GM10248 (cell line): ENCODE results near the gene GALNTL6.
A peak's percentile ranks its signal among the peaks of the same experiment; 100 is the strongest.

Experiments
- CTCF ChIA-PET: fragments of 300-600 bp; sonication (Branson Sonifier 250); formaldehyde crosslinking; extraction: SDS; loops from one replicate; lab custom pipeline; 2021; ENCODE audit warnings: antibody characterized with exemption; lab: Yijun Ruan, JAX
- POLR2A ChIA-PET: fragments of 350-650 bp; sonication (Branson Sonifier 250); formaldehyde crosslinking; extraction: SDS; loops from one replicate; lab custom pipeline; 2020; ENCODE audit warnings: antibody characterized with exemption; lab: Yijun Ruan, JAX
- DNase-seq: peaks from one replicate; pipeline ENCODE4 v3.0.0; 2012; ENCODE audit errors: extremely low spot score
- TF ChIP-seq, protein P1 (sequence below): IDR thresholded peaks from 2 replicates; pipeline ENCODE4 v1.5.1; 2012; ENCODE audit warnings: mild to moderate bottlenecking, low read depth; ENCODE audit errors: extremely low read depth, missing control alignments, control extremely low read depth

GALNTL6 gene

DNA sequence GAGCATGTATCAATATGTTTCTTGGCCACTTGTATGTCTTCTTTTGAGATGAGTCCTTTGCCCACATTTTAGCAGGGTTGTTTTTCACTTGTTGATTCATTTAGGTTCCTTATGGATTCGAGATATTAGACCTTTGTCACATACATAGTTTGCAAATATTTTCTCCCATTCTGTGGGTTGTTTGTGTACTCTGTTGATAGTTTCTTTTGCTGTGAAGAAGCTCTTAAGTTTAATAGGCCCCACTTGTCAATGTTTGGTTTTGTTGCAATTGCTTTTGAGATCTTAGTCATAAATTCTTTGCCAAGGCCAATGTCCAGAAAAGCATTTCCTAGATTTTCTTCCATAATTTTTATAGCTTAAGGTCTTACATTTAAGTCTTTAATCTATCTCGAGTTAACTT lies 1074.8 kb downstream of the GALNTL6 start:
- ChIA-PET CTCF (interaction anchor here (0.8 kb wide), 1 partner anchor 10 kb away, joined by 3 read pairs; no protein-coding TSS in a partner anchor), POLR2A (no interaction called here)
- TF ChIP-seq, protein P1, sequence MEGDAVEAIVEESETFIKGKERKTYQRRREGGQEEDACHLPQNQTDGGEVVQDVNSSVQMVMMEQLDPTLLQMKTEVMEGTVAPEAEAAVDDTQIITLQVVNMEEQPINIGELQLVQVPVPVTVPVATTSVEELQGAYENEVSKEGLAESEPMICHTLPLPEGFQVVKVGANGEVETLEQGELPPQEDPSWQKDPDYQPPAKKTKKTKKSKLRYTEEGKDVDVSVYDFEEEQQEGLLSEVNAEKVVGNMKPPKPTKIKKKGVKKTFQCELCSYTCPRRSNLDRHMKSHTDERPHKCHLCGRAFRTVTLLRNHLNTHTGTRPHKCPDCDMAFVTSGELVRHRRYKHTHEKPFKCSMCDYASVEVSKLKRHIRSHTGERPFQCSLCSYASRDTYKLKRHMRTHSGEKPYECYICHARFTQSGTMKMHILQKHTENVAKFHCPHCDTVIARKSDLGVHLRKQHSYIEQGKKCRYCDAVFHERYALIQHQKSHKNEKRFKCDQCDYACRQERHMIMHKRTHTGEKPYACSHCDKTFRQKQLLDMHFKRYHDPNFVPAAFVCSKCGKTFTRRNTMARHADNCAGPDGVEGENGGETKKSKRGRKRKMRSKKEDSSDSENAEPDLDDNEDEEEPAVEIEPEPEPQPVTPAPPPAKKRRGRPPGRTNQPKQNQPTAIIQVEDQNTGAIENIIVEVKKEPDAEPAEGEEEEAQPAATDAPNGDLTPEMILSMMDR = no peak
- DNase-seq = no peak

DNA sequence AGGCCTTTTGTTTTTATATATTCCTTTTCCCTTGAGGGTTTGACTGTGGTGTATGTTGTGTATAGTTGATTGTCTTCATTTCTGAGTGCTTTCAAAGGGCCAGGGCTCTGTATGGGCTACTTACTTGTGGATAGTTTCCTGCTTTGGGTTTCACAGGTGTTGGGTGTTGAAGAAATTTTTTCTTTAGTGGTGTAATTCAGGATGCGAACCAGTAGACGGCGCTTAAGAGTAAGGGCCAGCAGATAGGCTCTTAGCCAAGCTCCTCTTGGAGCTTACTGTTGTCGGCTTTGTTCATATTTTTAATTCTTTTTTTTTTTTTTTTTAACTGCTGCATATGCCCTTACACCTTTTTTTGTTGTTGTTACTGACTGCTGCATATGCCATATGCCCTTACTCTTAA lies 1079.1 kb downstream of the GALNTL6 start:
- no peak for DNase-seq
- CTCF ChIA-PET = interaction anchor here (0.7 to 2.5 kb wide), 9 partner anchors 10 to 365 kb away, joined by 3 to 7 read pairs (median 3); no protein-coding TSS in a partner anchor
- POLR2A ChIA-PET = no interaction called here
- TF ChIP-seq, protein P1 = peak; percentile 32

DNA sequence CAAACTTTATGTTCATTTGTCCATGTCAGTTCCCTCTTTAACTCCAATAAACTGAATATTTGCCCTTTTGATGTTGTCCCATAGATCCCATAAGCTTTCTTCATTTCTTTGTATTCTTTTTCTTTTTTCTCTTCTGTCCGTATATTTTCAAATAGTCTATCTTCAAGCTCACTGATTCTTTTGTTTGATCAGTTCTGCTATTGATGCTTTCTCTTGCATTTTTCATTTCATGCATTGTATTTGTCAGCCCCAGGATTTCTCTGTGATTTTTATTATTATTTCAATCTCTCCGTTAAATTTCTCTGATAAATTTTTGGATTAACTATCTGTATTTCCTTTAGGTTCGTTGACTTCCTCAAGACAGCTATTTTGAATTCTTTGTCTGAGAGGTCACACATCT lies 1082.5 kb downstream of the GALNTL6 start:
- TF ChIP-seq, protein P1 = no peak
- no peak for DNase-seq
- ChIA-PET CTCF (interaction anchor here (1.6 kb wide), 1 partner anchor 12 kb away, joined by 3 read pairs; no protein-coding TSS in a partner anchor), POLR2A (no interaction called here)

DNA sequence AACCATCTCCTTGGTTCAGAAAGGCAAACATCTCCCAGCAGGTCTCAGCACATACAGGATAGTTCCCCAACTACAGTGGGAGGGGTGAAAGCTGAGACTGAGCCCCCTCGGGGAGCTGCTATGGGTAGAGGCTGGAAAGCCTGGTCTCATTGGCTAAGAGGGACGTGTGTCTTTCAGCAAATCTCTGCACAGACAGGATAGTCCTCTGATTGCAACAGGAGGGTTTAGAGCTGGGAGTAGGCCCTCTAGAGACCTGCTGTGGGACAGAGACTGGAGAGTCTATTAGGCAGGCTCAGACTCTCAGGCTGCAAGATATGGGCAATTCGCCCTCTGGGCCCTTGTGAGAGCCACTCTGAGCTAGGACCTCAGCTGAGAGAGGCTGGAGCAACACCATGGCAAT lies 1083.8 kb downstream of the GALNTL6 start:
- CTCF ChIA-PET = interaction anchor here (0.9 to 1.4 kb wide), 2 partner anchors 9 to 12 kb away, joined by 3 to 5 read pairs; no protein-coding TSS in a partner anchor
- POLR2A ChIA-PET = no interaction called here
- no peak for DNase-seq
- TF ChIP-seq, protein P1 = no peak

DNA sequence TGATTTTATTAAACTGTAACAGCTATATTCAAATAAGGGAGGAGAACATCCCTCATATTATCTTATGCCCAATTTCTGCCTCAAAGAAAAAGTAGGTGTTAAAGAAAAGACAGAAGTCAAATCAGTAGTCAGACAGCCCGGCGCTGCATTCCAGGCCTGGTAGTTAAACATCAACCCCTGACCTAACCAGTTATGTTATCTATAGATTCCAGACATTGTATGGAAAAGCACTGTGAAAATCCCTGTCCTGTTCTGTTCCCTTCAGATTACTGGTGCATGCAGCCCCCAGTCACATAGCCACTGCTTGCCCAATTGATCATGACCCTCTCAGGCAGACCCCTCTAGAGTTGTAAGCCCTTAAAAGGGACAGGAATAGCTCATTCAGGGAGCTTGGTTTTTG lies 1085.5 kb downstream of the GALNTL6 start:
- no peak for DNase-seq
- POLR2A ChIA-PET = no interaction called here
- TF ChIP-seq, protein P1 = no peak
- CTCF ChIA-PET = no interaction called here

DNA sequence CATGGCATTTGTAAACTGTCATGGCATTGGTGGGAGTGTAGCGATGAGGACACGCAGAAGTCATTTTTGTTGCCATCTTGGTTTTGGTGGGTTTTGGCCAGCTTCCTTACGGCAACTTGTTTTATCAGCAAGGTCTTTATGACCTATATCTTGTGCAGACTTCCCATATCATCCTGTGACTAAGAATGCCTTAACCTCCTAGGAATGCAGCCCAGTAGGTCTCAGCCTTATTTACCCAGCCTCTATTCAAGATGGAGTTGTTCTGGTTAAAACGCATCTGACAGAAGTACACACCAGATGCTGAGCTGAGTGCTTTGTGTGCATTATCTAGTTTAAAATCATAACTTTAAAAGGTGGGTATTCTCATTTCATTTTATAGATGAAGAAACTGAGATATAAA lies 1086.7 kb downstream of the GALNTL6 start:
- ChIA-PET POLR2A (no interaction called here), CTCF (no interaction called here)

More for the DNA sequence above, 1086.7 kb downstream of the GALNTL6 start:
- TF ChIP-seq, protein P1 = no peak
- no peak for DNase-seq
